HCT116 (cell line): ENCODE measurements around the gene PRIM1. TPM values are rescaled to one million over a fixed set of nuclear protein-coding genes. Genes with fewer than 3 reads are reported as not detected.

Experiments
- ATAC-seq: fragments of 200-7000 bp; cut with Tn5 transposase; 2 replicates; pipeline ENCODE4 v1.9.1; 2020; ENCODE audit warnings: mild to moderate bottlenecking, moderate library complexity
- BruUV-seq: library from RNA; stranded (reverse); fragments of 400-500 nt; replicated peaks from 2 replicates; lab custom pipeline; 2021; lab: Mats Ljungman, UMichigan
- CTCF ChIA-PET: fragments of 300-600 bp; sonication (Branson Sonifier 250); formaldehyde crosslinking; loops from one replicate; lab custom pipeline; 2021; ENCODE audit warnings: antibody characterized with exemption; lab: Charles Lee
- POLR2A ChIA-PET: fragments of 300-600, 350-600 bp; sonication (Branson Sonifier 250); formaldehyde crosslinking; loops from one replicate; lab custom pipeline; 2021; ENCODE audit warnings: antibody characterized with exemption; lab: Charles Lee
- RAD21 ChIA-PET, 2 experiments: fragments of 300-600 bp; sonication (Branson Sonifier 250); formaldehyde crosslinking; loops; one replicate each; lab custom pipeline; 2023; ENCODE audit warnings: low total read pairs in 2 of 2; ENCODE audit not compliant: uncharacterized antibody in 2 of 2, unreplicated experiment in 2 of 2, low non-redundant PET in 1 of 2; lab: Charles Lee
- DNase-seq: peaks from one replicate; pipeline ENCODE4 v3.0.0-alpha.2; 2010; ENCODE audit warnings: low read depth, low spot score
- H2AFZ ChIP-seq: fragments of 200-600 bp; shearing (Covaris generic), sonication (generic); 2 replicates; pipeline ENCODE4 v1.6.1; 2017; ENCODE audit warnings: low read depth, mixed run types, mixed read lengths, antibody characterized with exemption, low read length; ENCODE audit not compliant: poor library complexity, severe bottlenecking
- H3K27ac ChIP-seq: 2 replicates; pipeline ENCODE4 v1.5.1; 2012; ENCODE audit warnings: low read depth, low read length
- H3K27me3 ChIP-seq: fragments of 200-600 bp; sonication (generic); 2 replicates; pipeline ENCODE4 v1.6.1; 2016; ENCODE audit warnings: mixed run types, low read length, mixed read lengths; ENCODE audit not compliant: insufficient read depth
- H3K36me3 ChIP-seq, 2 experiments: fragments of 200-500 bp in 1 of 2; fragments of 200-600 bp in 1 of 2; sonication (Bioruptor generic) in 1 of 2; sonication (generic) in 1 of 2; 2 replicates each; pipeline versions ENCODE4 v1.5.1 to v1.6.1; 2014 to 2016; ENCODE audit warnings: low read length in 2 of 2, inconsistent platforms in 1 of 2, mixed read lengths in 1 of 2, mixed run types in 1 of 2; ENCODE audit not compliant: insufficient read depth in 2 of 2, control insufficient read depth in 1 of 2
- H3K4me1 ChIP-seq, 2 experiments: fragments of 200-600 bp in 1 of 2; sonication (generic) in 1 of 2; 2 replicates each; pipeline versions ENCODE4 v1.5.1 to v1.6.1; 2012 to 2017; ENCODE audit warnings: low read length in 2 of 2, inconsistent platforms in 1 of 2, mild to moderate bottlenecking in 1 of 2, mixed read lengths in 1 of 2, mixed run types in 1 of 2, moderate library complexity in 1 of 2; ENCODE audit not compliant: insufficient read depth in 2 of 2, control insufficient read depth in 1 of 2
- H3K4me2 ChIP-seq: fragments of 200-600 bp; sonication (generic); 2 replicates; pipeline ENCODE4 v1.6.1; 2017; ENCODE audit warnings: mixed run types, low read length, mixed read lengths
- H3K4me3 ChIP-seq, 2 experiments: fragments of 200-600 bp in 1 of 2; sonication (generic) in 1 of 2; replicated peaks in 1 of 2; 2 replicates each; pipeline ENCODE4 v1.5.1; 2011 to 2016; ENCODE audit warnings: low read length in 2 of 2, control low read depth in 1 of 2, low read depth in 1 of 2, mild to moderate bottlenecking in 1 of 2, mixed read lengths in 1 of 2, mixed run types in 1 of 2
- H3K79me2 ChIP-seq: fragments of 200-600 bp; sonication (generic); 2 replicates; pipeline ENCODE4 v1.6.1; 2017; ENCODE audit warnings: mild to moderate bottlenecking, mixed run types, low read length, moderate library complexity, mixed read lengths; ENCODE audit not compliant: insufficient read depth
- H3K9ac ChIP-seq: fragments of 200-600 bp; sonication (generic); 2 replicates; pipeline ENCODE4 v1.6.1; 2016; ENCODE audit warnings: low read length, mixed read lengths
- H3K9me2 ChIP-seq: fragments of 200-600 bp; sonication (generic), shearing (Covaris generic); 2 replicates; pipeline ENCODE4 v1.6.1; 2017; ENCODE audit warnings: mixed run types, mild to moderate bottlenecking, moderate library complexity; ENCODE audit not compliant: insufficient read depth
- H3K9me3 ChIP-seq, 2 experiments: fragments of 200-500 bp in 1 of 2; fragments of 200-600 bp in 1 of 2; sonication (Bioruptor generic) in 1 of 2; sonication (generic) in 1 of 2; 2 replicates each; pipeline ENCODE4 v1.6.1; 2014 to 2017; ENCODE audit warnings: low read length in 2 of 2, mixed read lengths in 2 of 2, inconsistent platforms in 1 of 2, low read depth in 1 of 2, mild to moderate bottlenecking in 1 of 2, mixed run types in 1 of 2, moderate library complexity in 1 of 2; ENCODE audit not compliant: control insufficient read depth in 1 of 2, insufficient read depth in 1 of 2
- H4K20me1 ChIP-seq: fragments of 200-600 bp; sonication (generic), shearing (Covaris generic); 2 replicates; pipeline ENCODE4 v1.6.1; 2017; ENCODE audit warnings: mixed run types, mild to moderate bottlenecking, moderate library complexity; ENCODE audit not compliant: insufficient read depth
- CBX3 ChIP-seq: IDR thresholded peaks from 2 replicates; pipeline ENCODE4 v1.6.1; 2012; ENCODE audit warnings: low read depth
- CEBPB ChIP-seq: IDR thresholded peaks from 2 replicates; pipeline ENCODE4 v1.6.1; 2012; ENCODE audit warnings: low read depth
- ELF1 ChIP-seq: IDR thresholded peaks from 2 replicates; pipeline ENCODE4 v1.6.1; 2012; ENCODE audit warnings: low read depth, borderline replicate concordance
- EZH2 ChIP-seq: fragments of 200-600 bp; sonication (generic); IDR thresholded peaks from 2 replicates; pipeline ENCODE4 v1.6.1; 2017; ENCODE audit warnings: antibody characterized with exemption, mixed run types
- EZH2phosphoT487 ChIP-seq: fragments of 200-600 bp; IDR thresholded peaks from 2 replicates; pipeline ENCODE4 v1.6.1; 2018; ENCODE audit warnings: antibody characterized with exemption, borderline replicate concordance
- FOSL1 ChIP-seq: IDR thresholded peaks from 2 replicates; pipeline ENCODE4 v1.6.1; 2012; ENCODE audit warnings: low read depth
- JUND ChIP-seq: IDR thresholded peaks from 2 replicates; pipeline ENCODE4 v1.6.1; 2012
- RAD21 ChIP-seq: IDR thresholded peaks from 2 replicates; pipeline ENCODE4 v1.6.1; 2012; ENCODE audit warnings: low read depth, mild to moderate bottlenecking
- REST ChIP-seq: IDR thresholded peaks from 2 replicates; pipeline ENCODE4 v1.6.1; 2012; ENCODE audit warnings: low read depth
- SP1 ChIP-seq: IDR thresholded peaks from 2 replicates; pipeline ENCODE4 v1.6.1; 2012; ENCODE audit warnings: low read depth
- SRF ChIP-seq: IDR thresholded peaks from 2 replicates; pipeline ENCODE4 v1.6.1; 2012; ENCODE audit warnings: low read depth
- TCF7L2 ChIP-seq: IDR thresholded peaks from 2 replicates; pipeline ENCODE4 v1.7.0; 2011; ENCODE audit warnings: borderline replicate concordance, inconsistent platforms; ENCODE audit not compliant: insufficient read depth, insufficient read length; ENCODE audit errors: extremely low read depth
- YY1 ChIP-seq: IDR thresholded peaks from 2 replicates; pipeline ENCODE4 v1.6.1; 2011; ENCODE audit warnings: low read length, low read depth, moderate library complexity, mild to moderate bottlenecking; ENCODE audit not compliant: insufficient replicate concordance; ENCODE audit errors: extremely low read depth
- ZBTB33 ChIP-seq: IDR thresholded peaks from 2 replicates; pipeline ENCODE4 v1.6.1; 2011; ENCODE audit warnings: mild to moderate bottlenecking, low read length, moderate library complexity; ENCODE audit not compliant: insufficient replicate concordance; ENCODE audit errors: extremely low read depth
- ZFX ChIP-seq: fragments of 450-650 bp; IDR thresholded peaks from 2 replicates; pipeline ENCODE4 v1.6.1; 2017
- ZNF274 ChIP-seq: fragments of 200-500 bp; sonication (Bioruptor generic); IDR thresholded peaks from 2 replicates; pipeline ENCODE4 v1.6.1; 2014; ENCODE audit warnings: mild to moderate bottlenecking, low read depth, low read length, inconsistent platforms
- intact Hi-C: fragments of 100-400 bp; cut with micrococcal nuclease; formaldehyde crosslinking; loops from 2 replicates; pipeline ENCODE4 v1.10.0; 2022
- total RNA-seq: library from RNA; stranded (reverse); gene quantifications from one replicate; pipeline ENCODE4 v1.2.1, GENCODE V29; 2021; ENCODE audit not compliant: unreplicated experiment

Gene PRIM1
- total RNA-seq, 1 experiment from 2014 or later, result 53.3 TPM

GRCh38 chr12:56768424-56768823, 16.3 kb upstream of the PRIM1 start:
- H3K4me3 ChIP-seq, result no peak overlapping the region
- no peak overlapping the region for H3K9ac ChIP-seq
- H3K27ac ChIP-seq, result no peak overlapping the region
- H3K79me2 ChIP-seq, result no peaks in the 10 kb centered on the region
- no peak for DNase-seq
- no peak overlapping the region for H2AFZ ChIP-seq
- no peaks in the 10 kb centered on the region for H4K20me1 ChIP-seq
- no peak overlapping the region for H3K4me2 ChIP-seq
- no peaks in the 10 kb centered on the region for H3K27me3 ChIP-seq
- H3K36me3 ChIP-seq, result no peaks in the 10 kb centered on the region
- ChIA-PET POLR2A (no interaction called here), RAD21 (no interaction called here), CTCF (interaction anchor here (2.7 kb wide), 1 partner anchor 233 kb away, joined by 7 read pairs; no protein-coding TSS in a partner anchor)
- intact Hi-C loops, result no loop called here
- H3K9me2 ChIP-seq, result no peaks in the 10 kb centered on the region
- no TSS peak for BruUV-seq
- no peaks in the 10 kb centered on the region for H3K9me3 ChIP-seq
- ATAC-seq, result no peak
- H3K4me1 ChIP-seq, result no peaks in the 10 kb centered on the region
- no peak for TF ChIP-seq TCF7L2
- TF ChIP-seq ZNF274, result no peak
- no peak for TF ChIP-seq RAD21
- TF ChIP-seq CBX3, result no peak
- TF ChIP-seq ZBTB33, result no peak
- TF ChIP-seq EZH2, result no peak
- no peak for TF ChIP-seq CEBPB
- TF ChIP-seq ZFX, result no peak
- TF ChIP-seq FOSL1, result no peak
- TF ChIP-seq YY1, result no peak
- no peak for TF ChIP-seq ELF1
- no peak for TF ChIP-seq JUND
- TF ChIP-seq SRF, result no peak
- no peak for TF ChIP-seq EZH2phosphoT487
- TF ChIP-seq SP1, result no peak
- TF ChIP-seq REST, result no peak
